Mesenteric fat pad (tissue), 1 donor: Measurements from ENCODE around the gene ENGASE. TPM values are rescaled to one million over a fixed set of nuclear protein-coding genes. Genes with fewer than 3 reads are reported as not detected.
A peak's percentile ranks its signal among the peaks of the same experiment; 100 is the strongest.

Experiments used
- DNase-seq: peaks from one replicate; pipeline ENCODE4 v3.0.0-alpha.2; 2020; ENCODE audit warnings: low spot score
- long read RNA-seq: library from polyadenylated mRNA; unstranded; transcript quantifications from one replicate; pipeline ENCODE4 v2.0.0, GENCODE V29; 2020
- total RNA-seq: library from RNA; stranded (reverse); fragmentation: NEBNext Ultra II Directional; extraction: Animal tissue kit (Norgen Biotek cat#: 25700); gene quantifications from one replicate; pipeline ENCODE4 v1.2.1, GENCODE V29; 2021
- donor health status: DM: yes; HTN: yes; CAD: no.

ENGASE gene, protein sequence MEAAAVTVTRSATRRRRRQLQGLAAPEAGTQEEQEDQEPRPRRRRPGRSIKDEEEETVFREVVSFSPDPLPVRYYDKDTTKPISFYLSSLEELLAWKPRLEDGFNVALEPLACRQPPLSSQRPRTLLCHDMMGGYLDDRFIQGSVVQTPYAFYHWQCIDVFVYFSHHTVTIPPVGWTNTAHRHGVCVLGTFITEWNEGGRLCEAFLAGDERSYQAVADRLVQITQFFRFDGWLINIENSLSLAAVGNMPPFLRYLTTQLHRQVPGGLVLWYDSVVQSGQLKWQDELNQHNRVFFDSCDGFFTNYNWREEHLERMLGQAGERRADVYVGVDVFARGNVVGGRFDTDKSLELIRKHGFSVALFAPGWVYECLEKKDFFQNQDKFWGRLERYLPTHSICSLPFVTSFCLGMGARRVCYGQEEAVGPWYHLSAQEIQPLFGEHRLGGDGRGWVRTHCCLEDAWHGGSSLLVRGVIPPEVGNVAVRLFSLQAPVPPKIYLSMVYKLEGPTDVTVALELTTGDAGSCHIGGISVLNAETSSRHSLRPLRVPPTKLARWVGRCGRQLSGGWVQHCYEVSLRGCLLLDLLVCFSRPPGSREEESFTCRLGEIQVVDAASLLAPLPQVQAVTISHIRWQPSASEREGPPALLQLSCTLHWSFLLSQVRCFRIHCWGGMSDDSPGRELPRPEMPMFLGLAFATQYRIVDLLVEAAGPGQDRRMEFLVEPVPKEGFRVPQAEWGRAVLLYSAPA
- total RNA-seq = 38.8 TPM
- long read RNA-seq, partial matches to known transcripts = 29 of 80 reads
- long read RNA-seq, other reads (novel, unspliced or antisense) = 45 of 80 reads

DNA sequence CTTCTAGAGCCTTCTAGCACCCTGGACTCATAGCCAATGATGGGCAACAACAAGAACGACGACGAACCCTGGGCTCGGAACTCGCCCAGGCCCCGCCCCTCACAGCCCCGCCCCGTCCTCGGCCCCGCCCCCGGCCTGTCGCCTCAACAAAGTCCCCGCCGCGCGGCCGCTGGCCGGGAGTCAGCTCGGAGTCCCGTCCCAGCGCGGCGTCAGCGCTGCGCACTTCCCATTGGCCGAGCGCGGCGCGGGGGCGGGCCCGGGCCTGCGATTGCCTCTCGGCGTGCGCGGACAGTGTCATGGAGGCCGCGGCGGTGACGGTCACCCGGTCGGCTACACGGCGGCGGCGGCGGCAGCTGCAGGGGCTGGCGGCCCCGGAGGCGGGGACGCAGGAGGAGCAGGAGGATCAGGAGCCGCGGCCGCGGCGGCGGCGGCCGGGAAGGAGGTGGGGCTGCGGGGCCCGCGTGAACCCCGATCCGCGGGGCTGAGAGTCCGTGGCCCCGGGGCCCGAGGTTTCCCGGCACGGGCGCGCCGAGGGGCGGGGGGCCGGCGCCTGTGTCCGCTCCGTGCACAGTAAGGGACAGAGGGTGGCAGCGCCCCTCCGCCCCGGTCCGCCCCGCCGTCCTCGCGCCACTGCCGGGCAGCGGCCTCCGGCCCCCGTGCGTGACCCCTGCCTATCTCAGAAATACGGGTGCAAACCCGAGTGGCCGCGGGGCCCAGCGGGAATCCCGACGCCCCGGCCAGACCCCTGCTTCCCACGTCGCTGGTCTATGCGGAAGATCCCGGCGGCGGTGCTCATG lies at the start of gene ENGASE:
ENGASE (plus strand) TSS at position 176 of the 797 bp plus-strand sequence; CDS start at position 297, 121 bp downstream.
- DNase-seq = peak; percentile 99

DNA sequence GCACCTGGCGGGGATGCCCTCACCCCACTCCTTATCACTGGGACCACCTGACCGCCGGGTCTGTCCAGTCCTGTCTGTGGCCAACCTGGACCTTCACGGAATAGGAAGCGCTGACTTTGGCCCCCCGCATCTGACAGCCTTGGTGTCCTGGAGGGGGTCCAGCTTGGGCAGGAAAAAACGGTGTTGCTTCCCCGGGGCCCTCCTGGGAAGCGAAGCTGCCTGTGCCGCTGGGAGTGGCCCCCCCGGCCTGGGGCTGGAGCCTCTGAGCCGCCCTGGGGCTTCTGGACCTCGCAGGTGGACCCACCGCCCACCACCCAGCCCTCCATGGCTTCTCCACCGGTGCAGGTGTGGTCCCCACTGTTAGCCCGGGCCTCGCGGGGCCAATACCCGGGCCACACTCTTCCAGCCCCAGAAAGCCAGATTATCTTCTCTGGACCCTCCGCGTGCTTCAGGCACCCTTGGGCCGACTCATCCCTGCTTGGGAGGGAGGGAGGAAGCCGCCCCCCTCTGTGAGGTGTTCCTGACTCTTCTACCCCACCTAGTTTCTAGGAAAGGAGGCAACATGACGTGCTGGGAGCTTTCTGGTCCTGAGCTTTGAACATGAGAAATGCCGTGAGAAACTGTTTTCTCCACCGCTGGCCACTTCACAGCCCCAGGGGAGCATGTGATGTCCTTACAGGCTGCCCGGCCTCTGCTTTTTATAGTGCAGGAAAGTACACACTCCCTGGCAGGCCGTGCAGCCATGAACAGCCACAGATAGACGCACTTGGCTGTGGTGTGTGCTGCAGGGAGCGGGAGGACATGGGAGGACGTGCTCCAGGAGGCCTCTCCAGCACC lies 49.5 kb upstream of the ENGASE start:
- peak; percentile 85 for DNase-seq

DNA sequence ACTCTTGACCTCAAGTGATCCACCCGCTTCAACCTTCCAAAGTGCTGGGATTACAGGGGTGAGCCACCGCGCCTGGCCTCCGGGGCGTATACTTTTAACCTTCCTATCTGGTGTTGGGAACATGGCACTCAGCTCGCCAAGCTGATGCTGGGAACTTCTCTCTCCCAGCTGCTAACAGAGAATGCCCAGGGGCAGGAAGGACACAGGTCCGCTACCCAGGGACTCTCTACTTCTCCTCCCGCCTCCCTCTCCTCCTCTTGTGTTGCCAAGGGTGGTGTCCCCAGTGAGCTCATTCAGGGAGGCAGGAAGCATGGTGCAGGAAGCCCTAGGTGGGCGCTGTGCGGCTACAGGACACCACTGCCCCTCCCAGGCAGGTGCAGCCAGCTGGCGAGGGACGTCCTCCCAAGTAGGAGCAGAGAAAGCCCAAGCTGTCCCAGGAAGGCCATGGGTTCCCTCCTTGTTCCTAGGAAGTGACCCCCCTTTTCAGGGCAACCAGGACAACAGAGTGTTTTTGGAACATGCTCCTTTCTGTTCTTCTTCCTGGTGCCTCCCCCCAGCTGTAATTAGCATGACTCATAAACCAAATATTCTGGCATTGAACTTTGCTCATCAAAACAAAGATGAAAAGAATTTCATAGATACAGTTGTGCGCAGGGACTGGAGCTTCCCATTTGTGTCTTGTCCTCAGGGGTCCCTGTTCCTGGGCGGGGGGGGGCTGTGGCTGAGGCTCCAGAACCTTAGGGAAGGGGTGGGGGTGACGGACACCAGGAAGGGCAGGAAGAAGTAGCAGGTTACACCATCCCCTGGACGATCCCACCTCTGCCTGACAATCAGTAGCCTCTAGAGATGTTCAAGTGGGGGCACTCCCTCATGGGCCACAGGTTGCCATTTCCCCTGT lies 48.0 kb upstream of the ENGASE start:
- DNase-seq = peak; percentile 88

DNA sequence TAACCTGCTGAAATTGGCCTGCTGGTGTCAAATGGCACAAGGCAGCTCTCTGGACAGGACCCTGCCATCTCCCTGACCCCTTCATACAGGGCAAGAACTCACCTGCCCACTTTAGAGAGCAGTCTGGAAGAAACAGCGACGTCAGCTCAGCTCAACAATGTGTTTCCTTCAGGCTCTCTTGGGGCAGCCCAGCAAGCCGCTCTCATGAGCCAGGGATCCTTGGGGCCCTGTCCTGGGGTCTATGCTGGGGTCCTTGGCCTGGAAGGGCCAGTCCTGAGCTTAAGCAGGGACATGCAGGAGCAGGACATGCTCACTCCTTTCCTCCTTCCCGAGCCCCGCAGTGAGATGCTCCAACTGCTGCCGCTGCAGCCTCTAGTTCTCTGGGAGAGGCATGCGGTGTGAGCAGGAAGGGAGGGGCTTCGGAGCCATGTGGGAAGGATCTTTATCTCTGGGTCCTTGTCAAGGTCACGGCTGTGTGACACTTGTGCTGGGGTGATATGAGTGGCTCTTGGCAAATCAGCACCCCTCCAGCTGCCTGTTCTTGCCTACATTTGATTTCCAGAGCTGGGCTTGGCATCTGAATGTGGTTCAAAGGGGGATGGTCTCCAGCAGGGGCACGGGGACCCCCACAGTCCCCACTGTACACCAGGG lies 47.2 kb upstream of the ENGASE start:
- peak; percentile 79 for DNase-seq

DNA sequence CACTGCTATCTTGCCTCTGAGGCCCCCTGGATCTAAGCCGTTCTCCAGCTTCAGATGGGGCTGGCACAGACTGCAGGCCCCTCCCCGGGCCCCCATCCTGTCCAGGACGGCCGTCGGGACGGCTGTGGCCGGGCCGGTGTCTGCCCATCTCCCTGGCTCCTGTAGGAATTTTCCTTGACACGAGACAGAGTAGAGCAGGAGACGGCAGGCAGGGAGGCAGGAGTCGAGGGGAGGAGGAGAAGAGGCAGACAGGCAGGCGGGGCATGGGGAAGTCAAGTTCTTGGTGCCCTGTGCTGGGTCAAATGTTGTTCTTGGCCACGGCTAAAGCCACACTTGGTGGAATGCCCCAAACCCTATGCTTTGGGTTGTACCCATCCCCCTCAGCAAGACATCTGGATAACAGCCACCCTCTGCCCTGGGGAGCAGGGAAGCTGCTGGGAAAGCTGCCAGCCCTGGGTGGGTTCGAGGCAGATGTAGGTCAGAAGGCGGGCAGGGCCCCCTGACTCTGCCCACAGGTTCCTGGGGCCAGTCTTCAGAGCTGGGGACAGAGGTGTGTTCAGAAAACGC lies 46.6 kb upstream of the ENGASE start:
- peak; percentile 89 for DNase-seq

DNA sequence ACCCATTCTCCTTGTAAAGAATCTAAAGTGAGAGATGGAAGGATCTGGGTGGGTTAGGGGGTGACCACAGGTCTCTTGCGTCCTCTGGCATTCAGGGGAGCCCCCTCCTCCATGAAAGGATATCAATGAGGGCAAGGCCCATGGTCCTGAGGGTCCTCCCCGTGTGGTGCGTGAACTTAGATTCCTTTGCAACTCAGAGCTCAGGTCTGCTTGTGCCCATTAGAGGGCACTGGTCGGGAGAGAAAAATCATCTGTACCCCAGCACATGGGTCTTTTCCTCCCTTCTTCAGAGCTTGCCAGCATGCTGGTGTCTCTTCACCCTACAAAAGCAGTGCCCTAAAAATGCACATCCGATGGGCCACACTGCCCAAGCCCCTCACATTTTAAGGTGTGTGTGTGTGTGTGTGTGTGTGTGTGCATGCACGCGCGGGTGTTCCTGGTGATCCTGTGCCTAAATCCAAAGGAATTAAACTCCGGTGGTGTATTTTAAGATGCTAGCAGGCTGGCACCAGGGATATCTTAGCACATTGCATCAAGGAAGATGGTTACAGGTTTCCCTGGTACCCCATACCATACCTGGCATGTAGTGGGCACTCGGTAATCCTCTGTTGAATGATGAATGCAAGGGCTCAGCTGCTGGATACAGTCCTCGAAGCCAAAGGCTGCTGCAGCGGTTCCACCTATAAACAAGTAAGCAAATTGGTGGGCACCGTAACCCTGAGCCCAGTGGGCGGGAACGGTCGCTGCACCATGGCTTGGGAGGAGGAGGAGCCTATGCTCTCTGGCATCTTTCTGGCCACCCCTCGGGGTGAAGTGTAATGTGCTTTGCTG lies 45.9 kb upstream of the ENGASE start:
- DNase-seq = peak; percentile 80

DNA sequence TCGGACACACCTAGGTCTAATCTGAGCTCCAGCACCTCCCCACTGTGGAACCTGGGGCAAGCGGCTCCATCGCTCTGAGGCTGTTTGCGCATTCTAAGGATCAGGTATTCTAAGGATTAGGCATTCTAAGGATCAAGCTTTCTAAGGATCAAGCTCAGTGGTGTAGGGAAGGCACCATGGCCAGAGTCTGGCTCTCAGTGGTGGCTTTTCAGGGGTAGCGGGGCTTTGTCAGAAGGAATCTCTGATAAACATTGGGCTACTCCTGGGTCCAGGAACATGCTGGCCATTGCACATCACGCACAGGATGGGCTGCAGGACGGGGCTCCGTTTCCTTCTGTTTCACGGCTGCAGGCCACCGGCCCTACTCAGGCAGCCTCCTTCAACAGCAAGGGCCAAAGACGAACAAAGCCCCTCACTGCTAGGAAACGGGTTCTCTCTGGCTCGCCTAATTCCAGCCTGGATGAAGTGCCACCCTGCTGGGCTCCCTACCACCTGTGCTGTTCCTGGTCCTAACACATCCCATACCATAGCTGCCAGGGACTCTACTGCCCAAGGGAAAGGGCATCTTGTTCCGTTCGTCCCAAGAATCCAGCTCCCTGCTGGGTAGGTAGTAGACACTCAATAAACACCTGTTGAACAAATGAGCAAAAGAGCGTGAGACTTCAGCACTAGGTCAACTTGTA lies 45.2 kb upstream of the ENGASE start:
- DNase-seq = peak; percentile 69

DNA sequence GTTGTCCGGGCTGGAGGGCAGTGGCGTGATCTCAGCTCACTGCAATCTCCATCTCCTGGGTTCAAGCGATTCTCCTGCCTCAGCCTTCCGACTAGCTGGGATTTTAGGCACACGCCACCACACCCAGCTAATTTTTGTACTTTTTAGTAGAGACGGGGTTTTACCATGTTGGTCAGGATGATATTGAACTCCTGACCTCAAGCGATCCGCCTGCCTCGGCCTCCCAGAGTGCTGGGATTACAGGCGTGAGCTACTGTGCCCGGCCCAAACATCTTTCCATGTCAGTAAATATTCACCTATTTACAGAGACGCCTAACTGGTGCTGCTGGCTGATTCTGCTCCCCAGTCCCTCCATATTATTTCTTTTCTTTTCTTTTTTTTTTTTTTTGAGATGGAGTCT lies 44.0 kb upstream of the ENGASE start:
- DNase-seq = peak; percentile 41

DNA sequence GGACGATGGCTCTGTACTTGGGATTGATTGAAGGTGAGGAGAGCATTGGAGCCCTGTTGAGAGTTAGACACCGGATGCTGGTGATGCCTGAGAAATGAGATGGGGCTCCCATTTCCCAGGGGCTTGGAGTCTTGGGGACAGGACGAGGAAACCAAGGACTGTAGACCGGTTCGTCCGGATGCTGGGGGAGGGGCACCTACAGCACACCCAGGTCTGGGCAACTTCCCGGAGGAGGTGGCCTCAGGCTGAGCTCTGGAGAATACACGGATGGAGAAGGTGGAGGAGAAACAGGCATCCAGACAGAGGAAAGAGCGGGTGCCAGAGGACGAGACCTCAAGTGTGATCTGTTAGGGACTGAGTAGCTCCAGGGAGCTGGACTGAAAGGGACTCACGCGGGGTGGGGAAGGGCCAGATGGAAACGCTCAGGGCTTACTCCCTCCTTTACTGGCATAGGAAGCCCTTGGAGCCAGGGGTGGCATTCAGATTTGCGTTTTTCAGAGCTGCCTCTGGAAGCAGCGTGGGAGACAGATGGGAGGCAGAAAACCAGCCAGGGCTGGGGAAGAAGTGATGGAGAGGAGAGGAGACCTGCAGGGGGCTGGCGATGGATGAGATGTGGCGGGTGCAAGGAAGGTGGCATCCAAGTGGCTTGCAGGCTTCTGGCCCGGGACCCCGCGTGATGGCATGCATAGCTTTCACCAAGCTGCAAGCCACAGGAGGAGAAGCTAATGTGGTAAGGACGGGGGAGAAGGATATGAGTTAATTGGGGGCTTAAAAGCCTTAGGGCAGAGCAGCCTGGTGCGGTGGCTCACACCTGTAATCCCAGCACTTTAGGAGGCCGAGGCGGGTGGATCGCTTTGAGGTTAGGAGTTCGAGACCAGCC lies 42.4 kb upstream of the ENGASE start:
- DNase-seq = peak; percentile 71

DNA sequence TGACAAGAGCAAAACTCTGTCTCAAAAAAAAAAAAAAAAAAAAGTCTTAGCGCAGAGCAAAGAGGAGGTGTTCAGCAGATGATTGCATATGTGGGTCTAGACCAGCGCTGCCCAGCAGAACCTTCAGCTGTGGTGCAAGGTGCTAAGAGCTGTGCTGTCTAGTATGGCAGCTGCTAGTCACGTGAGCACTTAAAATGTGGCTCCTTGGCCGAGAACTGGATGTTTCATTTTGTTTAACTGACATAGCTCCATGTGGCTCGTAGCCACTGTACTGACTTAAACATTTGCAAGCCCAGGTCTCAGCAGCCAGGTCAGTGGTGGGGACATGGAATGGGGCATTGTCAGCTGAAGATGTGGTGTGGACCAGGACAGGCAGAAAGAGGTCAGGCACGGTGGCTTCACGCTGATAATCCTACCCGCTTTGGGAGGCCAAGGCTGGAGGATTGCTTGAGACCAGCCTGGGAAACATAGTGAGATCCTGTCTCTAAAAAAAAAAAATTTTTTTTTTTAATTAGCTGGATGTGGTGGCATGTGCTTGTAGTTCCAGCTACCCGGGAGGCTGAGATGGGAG lies 41.5 kb upstream of the ENGASE start:
- peak; percentile 53 for DNase-seq

DNA sequence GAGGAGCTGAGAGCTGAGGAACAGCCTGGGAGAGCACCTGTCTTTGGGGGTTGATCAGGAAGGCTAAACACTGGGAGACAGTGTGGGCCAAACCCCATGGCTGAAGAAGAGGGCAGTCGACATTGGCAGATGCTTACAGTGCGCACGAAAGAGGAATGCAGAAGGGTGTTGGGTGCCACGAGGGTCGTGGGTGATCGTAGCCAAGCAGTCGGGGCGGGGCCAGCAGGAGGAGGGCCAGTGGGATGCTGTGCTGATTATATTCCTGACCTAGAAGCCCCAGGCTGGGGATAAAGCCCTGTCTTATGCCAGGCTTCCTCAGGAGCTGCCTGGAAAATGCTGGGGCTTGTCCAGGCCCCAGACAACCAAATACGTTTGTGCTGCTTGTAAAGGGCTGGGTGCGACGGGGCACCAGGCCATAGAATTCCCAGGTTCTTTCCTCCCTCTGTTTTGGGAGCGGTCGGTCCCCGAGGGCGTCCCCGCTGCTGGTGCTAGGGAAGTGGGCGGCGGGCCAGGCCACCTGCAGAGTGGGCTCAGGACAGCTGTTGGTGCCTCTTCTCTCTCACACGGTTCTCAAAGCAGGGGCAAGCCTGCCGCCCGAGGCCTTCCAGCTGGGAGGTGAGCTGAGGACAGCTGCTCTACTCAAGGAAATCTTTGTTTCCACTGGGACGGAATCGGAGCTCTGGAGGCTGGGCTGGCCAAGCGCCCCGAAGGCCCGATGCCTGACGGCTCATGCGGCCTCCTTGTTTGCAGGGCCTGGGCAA lies 40.7 kb upstream of the ENGASE start:
- peak; percentile 82 for DNase-seq

DNA sequence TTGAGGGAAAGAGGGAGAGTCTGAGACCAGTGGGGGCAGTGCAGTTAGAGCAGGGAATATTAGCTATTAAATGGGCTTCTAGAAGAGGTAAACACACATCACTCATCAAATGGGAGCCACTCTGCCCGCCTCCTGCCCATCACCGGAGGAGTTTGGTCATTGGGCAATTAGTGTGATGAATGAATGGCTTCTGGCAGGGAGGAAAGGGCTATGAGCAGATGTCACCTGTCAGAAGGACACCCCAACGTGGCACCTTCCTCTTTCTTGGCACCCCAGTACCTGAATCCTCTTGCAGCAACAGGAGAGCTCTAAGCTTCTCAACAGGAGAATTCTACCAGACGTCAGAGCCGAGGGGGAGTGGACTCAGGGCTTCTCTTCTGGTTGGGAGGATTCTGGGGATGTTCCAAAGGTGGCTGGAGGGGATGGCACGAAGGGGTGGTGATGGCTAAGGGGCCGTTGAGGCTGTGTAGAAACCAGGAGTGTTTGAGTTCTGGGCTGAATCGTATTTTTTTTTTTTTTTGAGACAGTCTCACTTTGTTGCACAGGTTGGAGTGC lies 39.6 kb upstream of the ENGASE start:
- DNase-seq = peak; percentile 60

DNA sequence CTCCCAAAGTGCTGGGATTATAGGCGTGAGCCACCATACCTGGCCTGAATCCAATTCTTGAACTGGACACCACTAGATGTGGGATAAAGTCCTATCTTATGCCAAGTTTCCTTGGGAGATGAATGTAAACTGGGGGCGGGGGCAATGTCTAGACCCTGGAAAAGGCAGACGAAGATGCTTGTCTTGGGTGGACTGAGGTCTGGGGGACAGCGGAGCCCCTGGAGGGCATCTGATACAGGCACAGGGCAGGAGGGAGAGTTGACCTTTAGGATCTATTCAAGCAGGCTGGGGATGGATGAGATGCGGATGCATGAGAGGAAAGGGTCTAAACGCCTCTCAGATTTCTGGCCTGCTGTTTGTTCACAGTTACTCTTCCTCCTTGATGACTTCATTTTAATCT lies 38.9 kb upstream of the ENGASE start:
- peak; percentile 37 for DNase-seq

DNA sequence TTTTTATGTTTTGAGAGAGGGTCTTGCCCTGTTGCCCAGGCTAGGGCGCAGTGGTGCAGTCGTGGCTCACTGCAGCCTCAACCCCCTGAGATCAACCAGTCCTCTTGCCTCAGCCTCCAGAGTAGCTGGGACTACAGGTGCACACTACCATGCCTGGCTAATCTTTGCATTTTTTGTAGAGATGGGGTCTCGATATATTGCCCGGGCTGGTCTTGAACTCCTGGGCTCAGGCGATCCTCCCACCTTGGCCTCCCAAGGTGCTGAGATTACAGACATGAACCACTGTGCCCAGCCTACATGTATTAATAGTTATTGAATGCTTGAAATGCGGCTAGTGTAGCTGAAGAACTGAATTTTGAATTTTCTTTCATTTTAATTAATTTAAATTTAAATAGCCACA lies 38.4 kb upstream of the ENGASE start:
- peak; percentile 57 for DNase-seq

DNA sequence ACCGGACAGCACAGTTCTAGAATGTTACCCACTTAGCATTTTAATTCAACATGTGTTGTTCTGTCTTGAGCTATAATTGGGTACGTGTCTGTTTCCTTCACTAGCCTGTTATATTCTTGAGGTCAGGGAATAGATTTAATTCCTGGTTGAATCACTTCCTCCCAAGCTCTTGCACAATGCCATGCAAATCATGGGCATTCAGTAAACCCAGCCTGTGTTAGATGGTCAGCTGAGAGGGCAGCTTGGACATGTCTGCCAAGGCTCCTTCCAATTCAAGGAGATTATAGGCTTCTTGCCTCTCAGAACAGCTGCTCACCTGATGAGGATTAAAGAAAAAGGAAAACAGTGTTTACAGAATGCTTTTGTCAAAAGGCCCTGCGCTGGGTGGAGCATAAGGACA lies 38.0 kb upstream of the ENGASE start:
- peak; percentile 51 for DNase-seq
